ENCODE data around the gene LIN52. TPM values are rescaled to one million over a fixed set of nuclear protein-coding genes. Genes with fewer than 3 reads are reported as not detected.

LIN52 gene
- total RNA-seq, 3 donors from 2014 or later, result 11.1 to 13.0 (median 11.4) TPM

GRCh38 chr14:74202113-74202512 lies 117.4 kb downstream of the LIN52 start:
- no peak overlapping the region for H3K4me3 ChIP-seq
- H3K27me3 ChIP-seq, result no peaks in the 10 kb centered on the region
- H3K9me3 ChIP-seq, result no peaks in the 10 kb centered on the region
- H3K27ac ChIP-seq, result no peak overlapping the region
- TF ChIP-seq POLR2AphosphoS5 (IDR thresholded peaks at IDR 0.05) (no peak), POLR2A (IDR thresholded peaks at IDR 0.05) (no peak)
- H3K36me3 ChIP-seq, result no peaks in the 10 kb centered on the region
- H3K4me1 ChIP-seq, result no peaks in the 10 kb centered on the region
- intact Hi-C loops (cut with DNase I; ENCODE audit: low total_unique reads), result no loop called here
- DNase-seq (ENCODE audit: low spot score in 2 of 2), result no peak

- DNase-seq (ENCODE audit: low spot score in 2 of 2), result no peak
- intact Hi-C loops (cut with DNase I; ENCODE audit: low total_unique reads), result no loop called here
Measured at GRCh38 chr14:74203639-74204038, 118.9 kb downstream of the LIN52 start.

GRCh38 chr14:74204491-74204890 lies 119.7 kb downstream of the LIN52 start:
- DNase-seq (ENCODE audit: low spot score in 2 of 2), result no peak
- H3K36me3 ChIP-seq, result no peaks in the 10 kb centered on the region
- no peak overlapping the region for H3K4me3 ChIP-seq
- TF ChIP-seq, protein P1, sequence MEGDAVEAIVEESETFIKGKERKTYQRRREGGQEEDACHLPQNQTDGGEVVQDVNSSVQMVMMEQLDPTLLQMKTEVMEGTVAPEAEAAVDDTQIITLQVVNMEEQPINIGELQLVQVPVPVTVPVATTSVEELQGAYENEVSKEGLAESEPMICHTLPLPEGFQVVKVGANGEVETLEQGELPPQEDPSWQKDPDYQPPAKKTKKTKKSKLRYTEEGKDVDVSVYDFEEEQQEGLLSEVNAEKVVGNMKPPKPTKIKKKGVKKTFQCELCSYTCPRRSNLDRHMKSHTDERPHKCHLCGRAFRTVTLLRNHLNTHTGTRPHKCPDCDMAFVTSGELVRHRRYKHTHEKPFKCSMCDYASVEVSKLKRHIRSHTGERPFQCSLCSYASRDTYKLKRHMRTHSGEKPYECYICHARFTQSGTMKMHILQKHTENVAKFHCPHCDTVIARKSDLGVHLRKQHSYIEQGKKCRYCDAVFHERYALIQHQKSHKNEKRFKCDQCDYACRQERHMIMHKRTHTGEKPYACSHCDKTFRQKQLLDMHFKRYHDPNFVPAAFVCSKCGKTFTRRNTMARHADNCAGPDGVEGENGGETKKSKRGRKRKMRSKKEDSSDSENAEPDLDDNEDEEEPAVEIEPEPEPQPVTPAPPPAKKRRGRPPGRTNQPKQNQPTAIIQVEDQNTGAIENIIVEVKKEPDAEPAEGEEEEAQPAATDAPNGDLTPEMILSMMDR (IDR thresholded peaks at IDR 0.05), result no peak
- TF ChIP-seq POLR2A (IDR thresholded peaks at IDR 0.05) (no peak), POLR2AphosphoS5 (IDR thresholded peaks at IDR 0.05) (no peak)
- H3K27ac ChIP-seq, result no peak overlapping the region
- H3K9me3 ChIP-seq, result no peaks in the 10 kb centered on the region
- no peaks in the 10 kb centered on the region for H3K27me3 ChIP-seq
- intact Hi-C loops (cut with DNase I; ENCODE audit: low total_unique reads), result no loop called here
- H3K4me1 ChIP-seq, result no peaks in the 10 kb centered on the region

More at GRCh38 chr14:74203639-74204038, 118.9 kb downstream of the LIN52 start:
- Histone ChIP-seq H3K4me3 (no peak overlapping the region), H3K27ac (no peak overlapping the region), H3K27me3 (no peaks in the 10 kb centered on the region), H3K36me3 (no peaks in the 10 kb centered on the region), H3K9me3 (no peaks in the 10 kb centered on the region), H3K4me1 (no peaks in the 10 kb centered on the region)
- TF ChIP-seq POLR2A (IDR thresholded peaks at IDR 0.05) (no peak), POLR2AphosphoS5 (IDR thresholded peaks at IDR 0.05) (no peak)
- TF ChIP-seq, protein P1 (IDR thresholded peaks at IDR 0.05), result no peak

- intact Hi-C loops (cut with DNase I; ENCODE audit: low total_unique reads), result no loop called here
Measured at GRCh38 chr14:74205882-74206281, 121.1 kb downstream of the LIN52 start.

GRCh38 chr14:74207943-74208342 lies 123.2 kb downstream of the LIN52 start:
- no peak for DNase-seq (ENCODE audit: low spot score in 2 of 2)
- intact Hi-C loops (cut with DNase I; ENCODE audit: low total_unique reads), result no loop called here
- Histone ChIP-seq H3K27ac (no peak overlapping the region), H3K27me3 (no peaks in the 10 kb centered on the region), H3K4me1 (no peaks in the 10 kb centered on the region), H3K36me3 (no peaks in the 10 kb centered on the region), H3K9me3 (no peaks in the 10 kb centered on the region), H3K4me3 (no peak overlapping the region)
- TF ChIP-seq POLR2AphosphoS5 (IDR thresholded peaks at IDR 0.05), result no peak
- TF ChIP-seq POLR2A (IDR thresholded peaks at IDR 0.05), result no peak
- TF ChIP-seq, protein P1 (IDR thresholded peaks at IDR 0.05), result no peak

More at GRCh38 chr14:74205882-74206281, 121.1 kb downstream of the LIN52 start:
- Histone ChIP-seq H3K9me3 (no peaks in the 10 kb centered on the region), H3K36me3 (no peaks in the 10 kb centered on the region), H3K27me3 (no peaks in the 10 kb centered on the region), H3K27ac (no peak overlapping the region), H3K4me3 (no peak overlapping the region), H3K4me1 (no peaks in the 10 kb centered on the region)
- TF ChIP-seq, protein P1 (IDR thresholded peaks at IDR 0.05), result no peak
- no peak for TF ChIP-seq POLR2A (IDR thresholded peaks at IDR 0.05)
- TF ChIP-seq POLR2AphosphoS5 (IDR thresholded peaks at IDR 0.05), result no peak
- no peak for DNase-seq (ENCODE audit: low spot score in 2 of 2)

- H3K27ac ChIP-seq, result no peak overlapping the region
- no peaks in the 10 kb centered on the region for H3K27me3 ChIP-seq
- DNase-seq (ENCODE audit: low spot score in 2 of 2), result no peak
- no peak for TF ChIP-seq POLR2A (IDR thresholded peaks at IDR 0.05)
- TF ChIP-seq POLR2AphosphoS5 (IDR thresholded peaks at IDR 0.05), result no peak
- TF ChIP-seq, protein P1 (IDR thresholded peaks at IDR 0.05), result no peak
- no peak overlapping the region for H3K4me3 ChIP-seq
- no peaks in the 10 kb centered on the region for H3K9me3 ChIP-seq
- intact Hi-C loops (cut with DNase I; ENCODE audit: low total_unique reads), result no loop called here
- H3K4me1 ChIP-seq, result no peaks in the 10 kb centered on the region
- no peaks in the 10 kb centered on the region for H3K36me3 ChIP-seq
Measured at GRCh38 chr14:74208642-74209041, 123.9 kb downstream of the LIN52 start.

All from breast epithelium (tissue), 4 donors.